Ramos (cell line): ENCODE results near the gene CR1L.
"Not testable (repeated sequence)": the region's sequence is repeated elsewhere in the genome, so short reads cannot be mapped to it uniquely, and the experiment has no call there.

Experiments used
- in situ Hi-C: fragments of 300-500 bp; cut with MboI; formaldehyde crosslinking; loops from one replicate; pipeline ENCODE4 v1.14.3; 2022; ENCODE audit warnings: low sequenced_read_pairs; ENCODE audit not compliant: unreplicated experiment

Gene CR1L

DNA sequence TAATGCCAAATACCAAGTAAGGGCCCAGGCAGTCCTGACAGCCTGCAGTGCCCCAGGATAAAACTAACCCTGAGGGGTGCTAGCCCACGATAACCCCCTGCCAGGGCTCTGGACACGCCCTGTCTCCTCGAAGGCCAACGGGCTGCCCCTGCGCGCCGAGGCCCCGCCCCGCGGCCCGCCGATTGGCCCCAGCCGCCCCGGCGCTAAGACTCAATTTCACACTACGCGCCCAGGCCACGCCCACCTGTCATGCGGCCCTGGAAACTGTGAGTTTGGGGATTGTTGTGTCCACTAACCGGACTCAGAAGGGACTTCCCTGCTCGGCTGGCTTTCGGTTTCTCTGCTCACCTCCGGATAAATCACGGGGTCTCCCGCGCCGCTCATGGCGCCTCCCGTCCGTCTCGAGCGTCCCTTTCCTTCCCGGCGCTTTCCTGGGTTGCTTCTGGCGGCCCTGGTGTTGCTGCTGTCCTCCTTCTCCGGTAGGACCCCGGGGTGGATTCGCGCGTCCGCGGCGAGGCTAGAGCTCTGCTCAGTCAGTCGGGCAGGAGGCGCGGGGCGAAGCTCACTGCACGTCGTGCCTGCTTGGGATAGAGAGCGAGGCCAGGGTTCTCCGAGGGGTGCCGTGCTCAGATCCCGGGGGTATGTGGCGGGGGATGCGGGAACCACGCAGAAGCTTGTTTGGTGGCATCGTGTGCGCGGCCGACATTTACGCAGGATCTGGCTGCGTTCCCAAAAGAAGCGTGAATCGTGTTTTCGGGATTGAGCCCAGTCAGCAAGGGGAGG is at the start of gene CR1L:
Gene CR1L (plus strand): TSS at position 282 of the 783 bp plus-strand sequence. CDS start 101 bp downstream, at position 383.
- in situ Hi-C loops: no loop called here

DNA sequence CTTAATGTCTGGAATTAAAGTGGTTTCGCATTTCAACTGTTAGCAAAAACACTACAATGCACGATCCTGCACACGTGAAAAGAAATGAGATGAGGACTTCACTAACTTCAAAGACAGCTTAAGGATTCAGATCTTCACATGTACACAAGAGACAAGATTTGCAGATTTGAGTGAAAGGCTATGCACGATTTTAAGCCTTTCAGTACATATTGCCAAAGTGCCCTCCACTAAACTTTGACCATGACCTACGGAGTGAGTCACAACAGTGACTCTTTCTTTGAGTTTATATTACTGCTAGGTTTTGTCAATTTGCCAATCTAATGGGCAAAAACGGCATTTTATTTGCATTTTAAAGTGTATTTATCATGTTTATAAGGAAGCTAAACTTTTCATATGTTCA is 41.2 kb upstream of the CR1L start:
- in situ Hi-C loops: no loop called here

DNA sequence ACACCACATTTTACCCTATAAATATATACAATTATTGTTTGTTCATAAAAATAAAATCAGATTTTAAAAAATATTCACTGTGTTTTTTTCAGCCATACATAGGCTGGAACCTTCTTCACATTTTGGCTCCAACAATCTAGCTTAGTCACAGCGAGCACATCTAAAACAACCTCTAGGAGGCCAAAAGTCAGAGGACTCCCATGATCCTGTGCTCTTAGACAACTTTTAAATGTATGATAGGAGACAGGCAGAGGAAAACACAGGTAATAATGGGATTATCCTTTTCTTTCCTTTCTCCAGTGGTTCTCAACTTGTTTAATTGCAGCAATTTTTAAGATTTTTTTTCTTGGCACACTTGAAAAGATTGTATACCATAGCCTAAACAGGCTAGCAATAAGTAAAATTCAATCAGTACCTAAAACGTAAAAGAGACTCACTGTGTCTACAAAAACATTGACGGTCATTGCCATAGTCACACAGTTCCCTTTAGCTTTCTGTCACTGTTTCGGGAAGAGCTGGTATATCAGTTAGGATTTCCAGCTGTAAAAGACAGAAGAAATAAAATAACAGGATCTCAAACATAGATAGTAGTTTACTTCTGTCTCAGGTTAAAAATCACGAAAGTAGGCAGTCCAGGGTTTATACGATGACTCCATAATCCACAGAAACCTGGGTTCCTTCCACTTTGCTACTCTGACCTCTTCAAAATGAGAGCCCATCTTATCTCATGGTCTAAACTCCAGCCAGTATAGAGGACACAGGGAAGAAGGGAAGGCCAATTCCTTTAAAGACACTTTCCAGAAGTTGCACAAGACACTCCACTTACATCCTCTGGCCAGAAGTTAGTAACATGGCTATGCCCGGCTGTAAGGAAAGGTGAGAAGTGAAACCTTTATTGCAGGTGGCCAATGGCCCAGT is 39.2 kb upstream of the CR1L start:
- in situ Hi-C loops: no loop called here

DNA sequence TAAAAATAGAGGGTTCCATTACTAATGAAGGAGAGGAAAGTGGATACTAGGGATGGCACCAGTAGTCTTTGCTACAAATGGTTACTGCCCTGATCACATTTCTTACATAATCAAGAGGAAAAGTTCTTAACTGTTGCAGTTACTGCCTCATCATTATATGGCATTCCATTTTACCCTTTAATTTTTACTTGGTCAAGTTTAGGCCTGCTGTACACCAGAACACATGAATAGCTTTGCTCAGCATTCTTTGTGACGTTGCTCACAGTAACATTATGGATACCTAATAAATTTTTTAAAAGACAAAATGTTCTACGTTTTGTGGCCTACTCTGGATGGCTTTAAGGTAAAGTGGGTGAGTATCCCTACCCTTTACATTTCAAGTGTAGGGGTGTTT is 38.6 kb upstream of the CR1L start:
- in situ Hi-C loops: no loop called here

DNA sequence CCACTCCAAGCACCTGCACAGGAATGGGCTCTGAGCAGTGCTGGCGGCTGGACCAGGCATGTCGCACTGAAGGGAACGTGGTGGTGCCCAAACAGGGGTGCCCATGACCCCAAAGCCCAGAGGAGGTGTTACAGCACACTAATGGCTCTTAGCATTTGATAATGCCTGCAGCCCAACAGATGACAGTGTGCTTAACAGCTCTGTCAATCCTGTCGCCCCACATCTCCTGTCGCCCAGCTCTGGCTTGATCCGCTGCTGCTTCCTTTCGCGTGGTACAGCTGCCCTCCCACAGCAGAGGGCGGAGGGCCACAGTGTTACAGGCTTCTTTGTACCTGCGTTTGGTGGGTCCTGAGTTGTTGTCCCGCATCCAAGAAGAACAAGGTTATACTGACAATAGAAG is 32.2 kb upstream of the CR1L start:
- in situ Hi-C loops: no loop called here

DNA sequence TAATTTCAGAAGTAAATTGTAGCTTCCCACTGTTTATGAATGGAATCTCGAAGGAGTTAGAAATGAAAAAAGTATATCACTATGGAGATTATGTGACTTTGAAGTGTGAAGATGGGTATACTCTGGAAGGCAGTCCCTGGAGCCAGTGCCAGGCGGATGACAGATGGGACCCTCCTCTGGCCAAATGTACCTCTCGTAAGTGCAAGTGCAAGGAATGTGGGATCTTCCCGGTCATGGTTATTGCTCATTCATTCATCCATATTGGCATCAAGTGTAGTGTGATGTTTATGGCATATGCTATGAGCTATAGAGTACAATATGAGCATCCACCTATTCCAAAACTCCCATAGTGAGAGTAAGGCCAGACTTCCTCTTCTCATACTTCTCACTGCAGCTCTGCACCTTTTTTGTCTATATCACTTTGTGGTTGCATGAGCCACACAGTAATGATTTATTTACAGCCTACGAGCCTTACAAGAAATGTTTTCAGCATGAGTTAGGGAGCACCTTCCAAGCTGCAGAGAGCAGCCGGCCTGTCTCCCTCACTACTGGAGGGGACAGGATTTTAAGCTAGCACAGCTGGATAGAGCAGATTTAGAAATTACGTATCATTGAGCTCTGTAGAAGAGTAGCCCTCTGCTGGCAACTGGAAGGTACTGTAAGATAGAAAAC is 24.9 kb upstream of the CR1L start:
- in situ Hi-C loops: no loop called here

DNA sequence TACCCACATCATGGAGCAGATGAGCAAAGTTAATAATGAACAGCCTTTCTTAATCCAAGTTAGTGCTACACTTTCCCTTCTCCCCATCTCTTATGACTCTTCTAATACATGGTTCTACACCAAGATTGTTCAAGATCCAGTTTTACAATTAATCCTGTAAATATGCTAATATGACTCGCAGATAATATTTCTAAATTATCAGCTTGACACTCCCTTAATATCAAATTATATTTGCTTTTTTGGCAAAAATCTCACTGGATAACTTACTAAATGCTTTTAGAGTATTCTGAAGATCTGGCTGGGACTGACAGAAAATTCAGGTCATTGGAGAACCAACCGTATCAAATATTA is 24.4 kb upstream of the CR1L start:
- in situ Hi-C loops: no loop called here

DNA sequence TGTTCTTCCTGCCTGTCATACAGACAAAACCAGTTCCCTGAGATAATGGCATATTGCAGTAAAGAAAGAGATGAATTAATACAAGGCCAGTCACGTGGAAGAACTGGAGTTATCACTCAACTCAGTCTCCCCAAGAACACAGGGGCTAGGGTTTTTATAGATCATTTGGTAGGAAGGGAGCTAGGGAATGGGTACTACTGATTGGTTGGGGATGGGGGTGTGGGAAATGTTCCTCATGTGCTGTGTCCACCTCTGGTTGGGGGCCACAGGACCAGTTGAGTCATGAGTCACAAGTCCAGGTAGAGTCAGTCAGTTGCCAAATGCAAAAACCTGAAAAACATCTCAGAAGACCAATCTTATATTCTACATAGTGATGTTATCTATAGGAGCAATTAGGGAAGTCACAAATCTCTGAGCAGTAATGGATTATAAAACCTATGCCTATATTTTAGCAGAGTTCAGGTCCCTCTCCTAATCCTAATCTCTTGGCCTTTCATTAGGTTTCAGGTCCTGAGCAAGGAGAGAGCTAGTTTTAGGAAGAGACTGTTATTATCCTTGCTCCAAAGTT is 19.3 kb upstream of the CR1L start:
- in situ Hi-C loops: not testable (repeated sequence)

DNA sequence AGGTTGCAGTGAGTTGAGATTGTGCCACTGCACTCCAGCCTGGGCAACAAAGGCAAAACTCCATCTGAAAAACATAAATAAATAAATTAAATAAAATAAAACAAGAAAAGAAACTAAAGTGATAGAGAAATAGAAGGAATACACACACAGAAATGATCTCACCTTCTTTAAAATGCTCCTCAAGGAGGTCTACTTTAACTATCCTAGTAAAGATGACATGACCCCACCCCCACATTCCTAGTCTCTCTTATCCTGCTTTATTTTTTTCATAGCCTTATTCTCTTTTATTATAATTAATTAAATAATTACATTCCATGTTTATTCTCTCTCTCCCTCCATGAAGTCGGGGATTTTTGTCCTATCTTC is 18.0 kb upstream of the CR1L start:
- in situ Hi-C loops: no loop called here

DNA sequence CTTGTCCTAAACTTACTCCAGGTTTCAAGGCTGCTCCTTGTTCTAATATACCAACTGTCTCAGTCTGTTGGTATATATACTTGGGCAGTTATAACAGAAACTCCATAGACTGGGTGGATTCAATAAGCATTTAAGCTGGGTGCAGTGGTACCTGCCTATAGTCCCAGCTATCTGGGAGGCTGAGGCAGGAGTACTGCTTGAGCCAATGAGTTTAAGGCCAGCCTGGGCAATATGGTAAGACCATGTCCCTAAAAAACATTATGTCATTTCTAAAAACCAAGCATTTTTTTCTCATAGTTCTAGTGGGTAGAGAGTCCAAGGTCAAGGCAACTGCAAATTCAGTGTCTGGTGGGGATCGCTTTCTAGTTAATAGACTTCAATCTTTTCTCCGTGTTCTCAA is 17.4 kb upstream of the CR1L start:
- in situ Hi-C loops: no loop called here

DNA sequence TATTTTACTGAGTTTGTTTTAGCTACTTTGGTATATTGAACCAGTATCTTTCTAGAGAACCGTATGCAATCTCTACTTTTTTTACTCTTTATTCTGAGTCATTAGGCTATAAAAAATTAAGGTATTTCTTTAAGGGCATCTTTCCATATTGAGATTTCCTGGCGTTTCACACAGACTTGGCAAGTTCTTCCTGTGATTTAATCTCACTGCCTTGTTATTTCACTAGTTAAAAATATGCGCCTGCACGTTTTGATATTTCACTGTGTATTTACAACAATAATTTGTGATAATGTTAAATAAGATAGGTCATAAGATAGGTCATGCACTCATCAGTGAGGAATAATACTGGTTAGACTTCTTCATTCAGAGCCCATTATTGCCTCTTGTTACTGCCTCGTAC is 16.2 kb upstream of the CR1L start:
- in situ Hi-C loops: no loop called here

DNA sequence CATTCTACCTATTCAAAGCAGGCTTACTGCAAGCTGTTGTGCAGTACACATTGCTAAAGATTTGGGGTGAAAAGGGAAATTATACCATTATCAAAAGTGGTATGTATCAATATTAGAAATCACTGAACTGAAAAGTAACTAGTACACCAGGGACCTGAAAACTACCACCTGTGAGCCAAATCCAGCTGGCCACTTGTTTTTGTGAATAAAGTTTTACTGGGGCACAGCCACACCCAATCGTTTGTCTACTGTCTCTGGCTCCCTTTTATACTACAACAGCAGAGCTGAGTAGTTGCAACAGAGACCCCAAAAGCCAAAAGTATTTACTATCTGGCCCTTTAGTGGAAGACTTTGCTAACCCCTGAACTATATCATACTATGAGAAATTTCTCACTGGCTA is 13.8 kb upstream of the CR1L start:
- in situ Hi-C loops: no loop called here

DNA sequence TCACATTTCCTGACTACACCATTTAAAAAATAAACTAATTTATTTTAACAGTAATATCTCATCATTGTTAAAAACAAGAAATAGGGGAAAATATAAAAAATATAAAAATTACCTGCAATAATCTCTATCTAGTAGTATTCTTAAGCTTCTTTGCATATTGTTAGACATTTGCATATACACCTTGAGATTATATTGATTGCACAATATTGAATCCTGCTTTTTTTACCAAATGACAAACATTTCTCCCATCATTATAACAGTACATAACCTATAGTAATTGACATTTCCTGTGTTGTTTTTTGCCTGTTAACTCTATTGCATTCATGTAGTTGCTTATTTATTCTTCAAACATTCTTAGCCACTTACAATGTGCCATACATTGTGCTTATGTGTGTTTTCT is 11.7 kb upstream of the CR1L start:
- in situ Hi-C loops: no loop called here

DNA sequence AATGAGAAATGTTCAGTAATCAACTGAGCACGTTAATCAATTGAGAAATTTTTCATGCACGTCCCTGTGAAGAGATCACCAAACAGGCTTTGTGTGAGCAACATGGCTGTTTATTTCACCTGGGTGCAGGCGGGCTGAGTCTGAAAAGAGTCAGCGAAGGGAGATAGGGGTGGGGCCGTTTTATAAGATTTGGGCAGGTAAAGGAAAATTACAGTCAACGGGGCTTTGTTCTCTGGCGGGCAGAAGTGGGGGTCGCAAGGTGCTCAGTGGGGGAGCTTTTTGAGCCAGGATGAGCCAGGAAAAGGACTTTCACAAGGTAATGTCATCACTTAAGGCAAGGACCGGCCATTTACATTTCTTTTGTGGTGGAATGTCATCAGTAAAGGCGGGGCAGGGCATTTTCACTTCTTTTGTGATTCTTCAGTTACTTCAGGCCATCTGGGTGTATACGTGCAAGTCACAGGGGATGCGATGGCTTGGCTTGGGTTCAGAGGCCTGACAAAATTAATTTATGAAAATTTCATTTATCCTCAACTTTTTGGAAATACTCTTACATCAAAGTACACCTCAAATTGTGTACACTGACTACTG is 11.1 kb upstream of the CR1L start:
- in situ Hi-C loops: not testable (repeated sequence)

DNA sequence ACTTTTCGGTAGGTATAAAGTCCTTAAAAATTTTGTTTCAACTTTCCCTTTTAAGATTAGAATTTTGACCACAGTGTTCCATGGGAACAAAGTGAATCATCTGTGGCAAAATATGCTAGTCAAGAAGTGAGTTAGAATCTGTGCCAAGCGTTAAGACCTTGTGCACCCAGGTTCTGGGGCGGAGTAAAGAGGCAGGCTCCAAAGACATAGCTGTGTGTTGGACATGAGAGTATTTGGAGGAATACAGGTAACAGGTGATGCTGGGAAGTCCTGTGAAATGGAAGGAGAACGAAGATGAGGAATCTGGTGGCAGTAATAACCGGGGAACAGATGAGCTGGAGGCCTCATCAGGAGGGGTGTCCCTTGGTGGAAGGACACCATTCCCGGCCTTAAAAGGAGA is 10.6 kb upstream of the CR1L start:
- in situ Hi-C loops: not testable (repeated sequence)

DNA sequence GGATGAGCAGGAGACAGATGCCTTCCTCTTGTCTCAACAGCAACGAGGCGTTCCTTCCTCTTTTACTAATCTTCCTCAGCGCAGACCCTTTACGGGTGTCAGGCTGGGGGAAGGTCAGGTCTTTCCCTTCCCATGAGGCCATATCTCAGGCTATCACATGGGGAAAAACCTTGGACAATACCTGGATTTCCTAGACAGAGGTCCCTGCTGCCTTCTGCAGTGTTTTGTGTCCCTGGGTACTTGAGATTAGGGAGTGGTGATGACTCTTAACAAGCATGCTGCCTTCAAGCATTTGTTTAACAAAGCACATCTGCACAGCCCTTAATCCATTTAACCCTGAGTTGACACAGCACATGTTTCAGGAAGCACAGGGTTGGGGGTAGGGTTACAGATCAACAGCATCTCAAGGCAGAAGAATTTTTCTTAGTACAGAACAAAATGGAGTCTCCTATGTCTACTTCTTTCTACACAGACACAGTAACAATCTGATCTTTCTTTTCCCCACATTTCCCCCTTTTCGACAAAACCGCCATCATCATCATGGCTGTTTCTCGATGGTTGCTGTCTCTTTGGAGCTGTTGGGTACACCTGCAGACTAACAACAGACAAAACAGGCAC is 9.3 kb upstream of the CR1L start:
- in situ Hi-C loops: not testable (repeated sequence)

DNA sequence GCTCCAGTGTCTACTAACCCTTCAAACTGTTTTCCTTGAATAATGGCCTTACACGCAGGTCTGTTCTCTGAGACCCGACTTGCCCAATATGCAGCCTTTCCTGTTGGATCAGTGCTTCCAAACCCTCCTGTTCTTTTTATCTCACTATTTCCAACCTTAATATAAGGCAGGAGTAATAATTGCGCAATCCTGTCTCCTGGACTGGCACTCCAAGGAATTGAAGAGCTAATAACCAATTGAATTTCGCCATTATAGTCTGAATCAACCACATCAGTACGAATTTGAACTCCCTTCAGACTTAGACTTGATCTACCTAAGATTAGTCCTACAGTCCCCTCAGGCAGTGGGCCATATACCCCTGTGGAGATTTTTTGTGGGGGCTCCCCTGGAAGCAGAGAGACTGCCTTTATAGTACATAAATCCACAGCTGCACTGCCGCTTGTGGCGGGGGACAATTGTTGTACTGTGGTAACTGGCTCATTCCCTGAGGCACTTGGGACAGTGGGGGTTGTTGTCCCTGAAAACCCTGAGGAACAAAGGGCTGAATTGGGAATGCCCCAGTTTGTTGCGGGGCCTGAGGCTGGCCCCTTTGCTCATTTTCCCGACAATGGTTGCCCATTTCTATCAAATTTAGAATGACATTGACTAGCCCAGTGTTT is 6.3 kb upstream of the CR1L start:
- in situ Hi-C loops: not testable (repeated sequence)

DNA sequence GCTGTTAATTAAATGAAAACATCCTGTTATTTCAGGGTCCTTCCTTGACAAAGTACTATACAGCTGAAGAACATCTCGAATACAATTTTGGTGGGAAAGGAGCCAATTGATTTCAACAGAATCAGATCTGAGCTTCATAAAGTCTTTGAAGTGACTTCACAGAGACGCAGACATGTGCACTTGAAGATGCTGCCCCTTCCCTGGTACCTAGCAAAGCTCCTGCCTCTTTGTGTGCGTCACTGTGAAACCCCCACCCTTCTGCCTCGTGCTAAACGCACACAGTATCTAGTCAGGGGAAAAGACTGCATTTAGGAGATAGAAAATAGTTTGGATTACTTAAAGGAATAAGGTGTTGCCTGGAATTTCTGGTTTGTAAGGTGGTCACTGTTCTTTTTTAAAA is 5.6 kb upstream of the CR1L start:
- in situ Hi-C loops: not testable (repeated sequence)

DNA sequence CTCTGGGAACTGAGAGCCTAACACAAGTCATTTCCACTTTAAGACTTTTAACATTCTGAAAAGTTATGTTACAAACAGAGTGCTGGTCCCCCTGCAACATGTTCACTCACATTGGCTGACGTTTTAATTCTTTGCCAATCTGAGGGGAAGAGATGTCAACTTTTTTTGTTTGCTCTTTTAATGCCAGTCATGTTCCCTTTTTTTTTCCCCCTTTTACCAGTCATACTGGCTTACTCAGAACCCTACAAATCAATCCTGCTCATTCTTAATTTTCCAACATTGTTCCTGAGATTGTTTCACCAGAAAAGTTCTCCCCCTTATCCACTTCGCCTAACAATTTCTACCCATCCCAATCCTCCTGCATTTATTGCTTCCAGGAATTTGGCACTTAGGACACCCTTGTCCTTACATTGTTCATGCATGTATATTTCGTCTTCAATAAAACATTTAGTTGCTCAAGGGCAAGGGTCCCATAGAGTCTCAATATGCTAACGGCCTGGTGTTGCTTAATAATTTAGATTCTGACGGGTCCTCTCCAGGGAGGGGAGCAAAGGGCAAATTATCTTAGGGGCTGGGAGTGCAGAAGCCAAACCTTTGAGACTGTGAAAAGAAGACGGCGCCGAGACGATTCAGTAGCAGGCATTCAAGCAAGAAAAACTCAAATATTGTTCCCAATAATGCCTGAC is 624 bp upstream of the CR1L start:
- in situ Hi-C loops: no loop called here
